ENCODE data around the gene C9orf153. TPM values are rescaled to one million over a fixed set of nuclear protein-coding genes. Genes with fewer than 3 reads are reported as not detected.
"Not testable (repeated sequence)": the region's sequence is repeated elsewhere in the genome, so short reads cannot be mapped to it uniquely, and the experiment has no call there.

The C9orf153 gene
- total RNA-seq, 4 donors from 2014 or later: 0.67 to 0.71 TPM; not detected in 2

DNA sequence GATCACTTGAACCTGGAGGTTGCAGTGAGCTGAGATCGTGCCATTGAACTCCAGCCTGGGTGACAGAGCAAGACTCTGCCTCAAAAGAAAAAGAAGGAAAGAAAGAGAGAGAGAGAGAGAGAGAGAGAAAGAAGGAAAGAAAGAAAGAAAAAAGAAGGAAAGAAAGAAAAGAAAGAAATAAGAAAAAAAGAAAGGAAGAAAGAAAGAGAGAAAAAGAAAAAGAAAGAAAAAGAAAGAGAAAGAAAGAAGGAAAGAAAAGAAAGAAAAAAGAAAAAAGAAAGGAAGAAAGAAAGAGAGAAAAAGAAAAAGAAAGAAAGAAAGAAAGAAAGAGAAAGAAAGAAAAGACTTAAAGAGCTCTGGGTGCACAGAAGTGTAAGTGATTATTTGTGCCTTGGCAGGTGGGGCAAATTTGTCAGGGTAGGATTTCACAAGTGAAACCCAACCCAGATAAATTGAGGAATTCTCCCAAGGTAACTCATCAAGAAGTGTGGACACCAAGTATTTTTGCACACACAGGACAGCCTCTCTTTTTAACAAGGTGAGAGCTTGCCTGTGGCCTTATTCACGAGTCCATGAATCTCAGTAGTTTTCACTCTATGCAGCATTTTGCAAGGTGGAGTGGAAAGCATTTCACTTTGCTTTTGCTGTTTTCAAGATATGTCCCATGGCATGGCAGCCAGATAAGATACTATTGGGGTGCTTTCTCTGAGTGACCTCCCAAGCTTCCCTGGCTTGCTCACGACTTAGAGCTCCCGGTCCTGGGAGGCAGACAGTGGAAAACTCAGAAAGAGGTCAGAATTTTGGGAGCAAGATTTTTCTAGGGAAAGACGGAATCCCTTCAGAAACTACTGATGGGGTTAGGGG is 57.8 kb downstream of the C9orf153 start:
- no peak overlapping the region for H3K27ac ChIP-seq
- H3K4me1 ChIP-seq: no peaks in the 10 kb centered on the region
- 72 to 82% methylated on average over 5 of the region's 5 CpGs for WGBS, 2 donors
- no peaks in the 10 kb centered on the region for H3K9me3 ChIP-seq
- intact Hi-C loops (cut with DNase I): no loop called here
- no peaks in the 10 kb centered on the region for H3K36me3 ChIP-seq
- H3K27me3 ChIP-seq: no peaks in the 10 kb centered on the region
- no peak for TF ChIP-seq POLR2A (IDR thresholded peaks at IDR 0.05)
- TF ChIP-seq, protein P1, sequence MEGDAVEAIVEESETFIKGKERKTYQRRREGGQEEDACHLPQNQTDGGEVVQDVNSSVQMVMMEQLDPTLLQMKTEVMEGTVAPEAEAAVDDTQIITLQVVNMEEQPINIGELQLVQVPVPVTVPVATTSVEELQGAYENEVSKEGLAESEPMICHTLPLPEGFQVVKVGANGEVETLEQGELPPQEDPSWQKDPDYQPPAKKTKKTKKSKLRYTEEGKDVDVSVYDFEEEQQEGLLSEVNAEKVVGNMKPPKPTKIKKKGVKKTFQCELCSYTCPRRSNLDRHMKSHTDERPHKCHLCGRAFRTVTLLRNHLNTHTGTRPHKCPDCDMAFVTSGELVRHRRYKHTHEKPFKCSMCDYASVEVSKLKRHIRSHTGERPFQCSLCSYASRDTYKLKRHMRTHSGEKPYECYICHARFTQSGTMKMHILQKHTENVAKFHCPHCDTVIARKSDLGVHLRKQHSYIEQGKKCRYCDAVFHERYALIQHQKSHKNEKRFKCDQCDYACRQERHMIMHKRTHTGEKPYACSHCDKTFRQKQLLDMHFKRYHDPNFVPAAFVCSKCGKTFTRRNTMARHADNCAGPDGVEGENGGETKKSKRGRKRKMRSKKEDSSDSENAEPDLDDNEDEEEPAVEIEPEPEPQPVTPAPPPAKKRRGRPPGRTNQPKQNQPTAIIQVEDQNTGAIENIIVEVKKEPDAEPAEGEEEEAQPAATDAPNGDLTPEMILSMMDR (IDR thresholded peaks at IDR 0.05): no peak
- DNase-seq: no peak
- no peak overlapping the region for H3K4me3 ChIP-seq (replicated peaks in 1 of 3)

DNA sequence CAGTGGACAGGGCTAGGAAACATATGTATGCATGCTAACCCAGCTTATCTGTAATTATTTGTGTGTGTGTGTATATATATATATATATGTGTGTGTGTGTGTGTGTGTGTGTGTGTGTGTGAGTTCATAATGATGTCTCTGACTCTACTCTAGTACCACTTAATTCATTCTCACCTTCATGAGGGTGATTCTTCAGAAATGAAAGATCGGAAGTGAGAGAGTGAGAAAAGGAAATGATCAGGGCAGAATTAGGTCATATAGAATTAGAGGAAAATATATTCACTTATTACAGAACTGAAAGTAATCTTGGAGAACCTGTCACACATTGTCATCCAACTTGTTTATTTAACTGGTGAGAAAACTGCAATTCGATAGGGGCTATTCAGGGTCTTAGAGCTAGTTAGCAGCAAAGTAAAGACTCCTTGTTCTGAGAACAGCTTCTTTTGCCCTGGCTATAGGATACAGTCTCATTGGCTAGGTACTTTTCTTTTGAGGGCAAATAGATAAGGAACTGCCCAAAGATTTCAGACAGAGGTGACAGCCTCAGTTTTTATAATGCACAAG is 58.8 kb downstream of the C9orf153 start:
- Histone ChIP-seq H3K27me3 (no peaks in the 10 kb centered on the region), H3K4me1 (no peaks in the 10 kb centered on the region), H3K36me3 (no peaks in the 10 kb centered on the region), H3K9me3 (no peaks in the 10 kb centered on the region), H3K4me3 (replicated peaks in 1 of 3) (no peak overlapping the region), H3K27ac (no peak overlapping the region)
- TF ChIP-seq, protein P1 (IDR thresholded peaks at IDR 0.05): no peak
- no peak for TF ChIP-seq POLR2A (IDR thresholded peaks at IDR 0.05)
- WGBS, 2 donors: 62 to 70% methylated on average over 2 of the region's 2 CpGs
- no peak for DNase-seq
- intact Hi-C loops (cut with DNase I): no loop called here

DNA sequence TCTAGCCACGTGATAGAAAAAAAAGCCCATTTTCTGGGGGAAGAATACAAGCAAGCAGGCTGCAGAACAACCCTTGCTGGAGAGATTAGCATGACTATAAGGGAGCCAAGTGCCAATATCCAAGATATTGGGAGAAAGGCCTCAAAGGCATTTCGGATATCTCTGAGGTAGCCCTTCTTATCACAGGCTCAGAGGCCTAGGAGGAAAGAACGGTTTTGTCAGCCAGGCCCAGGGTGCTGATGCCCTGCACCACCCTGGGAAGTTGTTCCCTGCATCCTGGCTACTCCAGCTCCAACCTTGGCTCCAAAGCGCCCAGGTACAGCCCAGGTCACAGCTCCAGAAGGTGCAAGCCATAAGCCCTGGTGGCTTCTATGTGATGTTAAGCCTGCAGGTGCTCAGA is 66.4 kb downstream of the C9orf153 start:
- no peaks in the 10 kb centered on the region for H3K4me1 ChIP-seq
- TF ChIP-seq, protein P1 (IDR thresholded peaks at IDR 0.05): no peak
- TF ChIP-seq POLR2A (IDR thresholded peaks at IDR 0.05): no peak
- no peaks in the 10 kb centered on the region for H3K27me3 ChIP-seq
- H3K27ac ChIP-seq: no peak overlapping the region
- WGBS, 2 donors: 77 to 82% methylated on average over 4 of the region's 4 CpGs
- H3K4me3 ChIP-seq (replicated peaks in 1 of 3): no peak overlapping the region
- intact Hi-C loops (cut with DNase I): no loop called here
- no peak for DNase-seq
- H3K9me3 ChIP-seq: no peaks in the 10 kb centered on the region
- H3K36me3 ChIP-seq: no peaks in the 10 kb centered on the region

DNA sequence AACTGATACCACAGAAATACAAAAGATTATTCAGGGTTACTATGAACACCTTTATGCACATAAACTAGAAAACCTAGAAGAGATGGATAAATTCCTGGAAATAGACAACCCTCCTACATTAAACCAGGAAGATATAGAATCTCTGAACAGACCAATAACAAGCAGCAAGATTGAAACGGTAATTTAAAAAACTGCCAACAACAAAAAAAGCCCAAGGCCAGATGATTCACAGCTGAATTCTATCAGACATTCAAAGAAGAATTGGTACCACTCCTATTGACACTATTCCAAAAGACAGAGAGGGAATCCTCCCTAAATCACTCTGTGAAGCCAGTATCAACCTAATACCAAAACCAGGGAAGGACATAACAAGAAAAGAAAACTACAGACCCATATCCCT is 68.8 kb downstream of the C9orf153 start:
- WGBS, 2 donors: 83 to 95% methylated on average over 1 of the region's 1 CpG
- H3K4me3 ChIP-seq (replicated peaks in 1 of 3); H3K9me3 ChIP-seq; H3K36me3 ChIP-seq; H3K27ac ChIP-seq; H3K4me1 ChIP-seq; DNase-seq; intact Hi-C loops (cut with DNase I); H3K27me3 ChIP-seq: not testable (repeated sequence)

DNA sequence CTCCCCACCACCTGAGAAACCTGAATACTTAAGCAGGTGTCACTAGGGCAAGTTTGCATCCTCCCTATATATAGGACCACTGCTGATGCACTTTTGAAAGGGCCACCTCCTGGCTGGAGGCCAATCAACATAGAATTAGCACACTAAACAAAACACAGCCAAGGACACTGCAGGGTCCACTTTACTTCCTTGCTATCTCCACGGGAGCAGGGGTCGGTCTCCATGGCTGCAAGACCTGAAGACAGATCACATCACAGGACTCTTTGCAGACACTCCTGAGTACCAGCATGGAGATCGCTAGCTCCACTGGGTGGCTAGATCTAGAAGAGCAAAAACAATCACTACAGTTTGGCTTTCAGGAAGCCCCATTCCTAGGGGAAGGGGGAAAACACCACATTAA is 72.3 kb downstream of the C9orf153 start:
- H3K4me1 ChIP-seq: no peaks in the 10 kb centered on the region
- intact Hi-C loops (cut with DNase I): no loop called here
- TF ChIP-seq POLR2A (IDR thresholded peaks at IDR 0.05): no peak
- TF ChIP-seq, protein P1 (IDR thresholded peaks at IDR 0.05): no peak
- no peaks in the 10 kb centered on the region for H3K36me3 ChIP-seq
- 26 to 27% methylated on average over 3 of the region's 3 CpGs for WGBS, 2 donors
- no peaks in the 10 kb centered on the region for H3K9me3 ChIP-seq
- H3K27ac ChIP-seq: no peak overlapping the region
- H3K4me3 ChIP-seq (replicated peaks in 1 of 3): no peak overlapping the region
- no peak for DNase-seq
- H3K27me3 ChIP-seq: no peaks in the 10 kb centered on the region

Measured in thyroid gland (tissue), 4 donors.